ENCODE results near the gene TBC1D22A. TPM values are rescaled to one million over a fixed set of nuclear protein-coding genes. Genes with fewer than 3 reads are reported as not detected.

The TBC1D22A gene
- total and polyA plus RNA-seq, 2 donors (not counting 3 experiments of a cell fraction or from before 2014, with no cell fraction given) = 26.1 to 32.4 TPM

DNA sequence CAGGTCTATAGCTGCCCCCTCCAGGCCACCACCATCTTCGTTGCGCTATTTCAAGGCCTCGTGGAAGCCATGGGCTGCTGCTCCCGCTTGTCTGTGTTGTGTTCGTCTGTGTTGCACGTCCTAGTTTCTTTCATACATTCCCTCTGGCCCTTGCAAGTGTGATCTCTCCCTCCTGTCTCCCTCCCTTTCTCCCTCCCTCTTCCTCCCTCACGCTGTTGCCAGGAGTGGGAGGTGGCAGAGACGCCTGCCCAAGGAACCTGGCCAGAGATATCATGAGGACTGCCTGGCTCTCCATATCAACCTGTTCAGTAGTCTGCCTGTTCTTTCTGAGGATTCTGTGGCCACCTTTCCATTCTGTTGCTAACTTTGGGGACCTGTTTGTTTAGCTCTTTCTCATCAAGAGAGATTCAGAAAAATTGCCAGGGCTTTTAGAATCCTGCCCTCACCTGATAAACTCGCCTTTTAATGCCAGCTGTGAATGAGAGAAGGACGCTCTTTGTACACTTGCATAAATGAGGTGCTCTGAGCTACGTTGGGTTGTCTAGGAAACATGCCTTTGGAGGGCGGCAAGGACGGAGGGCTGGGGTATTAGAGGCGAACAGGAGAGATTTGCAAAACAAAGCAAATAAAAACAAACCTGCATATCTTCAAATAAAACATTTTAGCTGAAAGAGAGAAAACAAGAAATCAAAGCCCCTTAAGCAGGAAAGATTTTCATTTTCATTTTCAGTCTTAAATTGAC is 185.2 kb downstream of the TBC1D22A start:
- TF ChIP-seq POLR2A (IDR thresholded peaks at IDR 0.05; ENCODE audit: low read depth, low read length) = no peak
- TF ChIP-seq CTCF (IDR thresholded peaks at IDR 0.05; ENCODE audit: extremely low read depth in 1 of 2, insufficient read depth in 1 of 2, low read depth in 1 of 2, low read length in 2 of 2) = no peak
- TF ChIP-seq EZH2 (IDR thresholded peaks at IDR 0.05; ENCODE audit: borderline replicate concordance, low read depth, low read length, severe bottlenecking) = no peak
- TF ChIP-seq GATA2 (IDR thresholded peaks at IDR 0.05; ENCODE audit: insufficient read depth, insufficient read length, low read depth, low read length) = no peak
- no peak for TF ChIP-seq JUN (IDR thresholded peaks at IDR 0.05; ENCODE audit: borderline replicate concordance, insufficient read depth, insufficient read length, low read depth)
- TF ChIP-seq MYC (IDR thresholded peaks at IDR 0.05; ENCODE audit: low read depth, low read length) = no peak
- TF ChIP-seq FOS (IDR thresholded peaks at IDR 0.05; ENCODE audit: borderline replicate concordance, insufficient read depth, low read length) = no peak
- TF ChIP-seq, protein P1, sequence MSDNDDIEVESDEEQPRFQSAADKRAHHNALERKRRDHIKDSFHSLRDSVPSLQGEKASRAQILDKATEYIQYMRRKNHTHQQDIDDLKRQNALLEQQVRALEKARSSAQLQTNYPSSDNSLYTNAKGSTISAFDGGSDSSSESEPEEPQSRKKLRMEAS (IDR thresholded peaks at IDR 0.05; ENCODE audit: insufficient read depth, insufficient read length) = no peak
- no peak for TF ChIP-seq POLR2AphosphoS5 (IDR thresholded peaks at IDR 0.05; ENCODE audit: insufficient read depth, low read depth, low read length)
- no peak overlapping the region for H3K9ac ChIP-seq (replicated peaks; ENCODE audit: extremely low read depth, insufficient read depth, low read length)
- H4K20me1 ChIP-seq (replicated peaks; ENCODE audit: control insufficient read depth, extremely low read depth, insufficient read depth, low read length) = no peaks in the 10 kb centered on the region
- intact Hi-C loops (cut with micrococcal nuclease) = no loop called here
- no peaks in the 10 kb centered on the region for H3K79me2 ChIP-seq (ENCODE audit: control insufficient read depth, insufficient read depth, low read length)
- no peak overlapping the region for H3K4me2 ChIP-seq (ENCODE audit: insufficient read depth, low read length)
- H3K27me3 ChIP-seq (ENCODE audit: control insufficient read depth in 2 of 2, insufficient read depth in 2 of 2, low read length in 2 of 2) = no peaks in the 10 kb centered on the region
- H3K27ac ChIP-seq (ENCODE audit: insufficient read depth, low read depth, low read length) = no peak overlapping the region
- H3K9me3 ChIP-seq (replicated peaks; ENCODE audit: control insufficient read depth, insufficient read depth, low read length) = no peaks in the 10 kb centered on the region
- H3K9me1 ChIP-seq (replicated peaks; ENCODE audit: control insufficient read depth, extremely low read depth, insufficient read depth, low read length) = no peaks in the 10 kb centered on the region
- no TSS peak for BruUV-seq (replicated peaks)
- ChIA-PET POLR2A (no interaction called here), CTCF (no interaction called here)
- no peak overlapping the region for H3K4me3 ChIP-seq (replicated peaks in 1 of 3; ENCODE audit: insufficient read depth in 1 of 3, low read depth in 1 of 3, low read length in 3 of 3)
- no peak overlapping the region for H2AFZ ChIP-seq (ENCODE audit: low read depth, low read length)
- peaks cover 4% of the 10 kb centered on the region for H3K4me1 ChIP-seq (ENCODE audit: control insufficient read depth, extremely low read depth, insufficient read depth, low read length)
- dilution Hi-C loops (cut with MboI; ENCODE audit: extremely low pct_ligation_motif_present, low sequenced_read_pairs) = no loop called here
- DNase-seq (ENCODE audit: low read depth, low spot score) = no peak
- H3K36me3 ChIP-seq (ENCODE audit: control insufficient read depth in 2 of 2, extremely low read depth in 1 of 2, insufficient read depth in 2 of 2, low read length in 2 of 2) = no peaks in the 10 kb centered on the region
- no peak for FAIRE-seq
